ENCODE data around the gene PLXNA3.

PLXNA3 gene

GRCh38 chrX:154502098-154502497 lies 44.0 kb downstream of the PLXNA3 start:
- Histone ChIP-seq H2AFZ (no peak overlapping the region), H3K4me1 (no peaks in the 10 kb centered on the region), H3K36me3 (ENCODE audit: control insufficient read depth, insufficient read depth, low read length) (no peaks in the 10 kb centered on the region), H3K27ac (no peak overlapping the region), H3K9me3 (ENCODE audit: control insufficient read depth, low read length) (no peaks in the 10 kb centered on the region), H3K79me2 (no peaks in the 10 kb centered on the region), H3K27me3 (ENCODE audit: control insufficient read depth, insufficient read depth, low read length) (no peaks in the 10 kb centered on the region), H3K4me2 (ENCODE audit: low read length) (no peak overlapping the region), H3K4me3 (ENCODE audit: low read depth, low read length) (no peak overlapping the region), H3K9ac (no peak overlapping the region)
- TF ChIP-seq, protein P1, sequence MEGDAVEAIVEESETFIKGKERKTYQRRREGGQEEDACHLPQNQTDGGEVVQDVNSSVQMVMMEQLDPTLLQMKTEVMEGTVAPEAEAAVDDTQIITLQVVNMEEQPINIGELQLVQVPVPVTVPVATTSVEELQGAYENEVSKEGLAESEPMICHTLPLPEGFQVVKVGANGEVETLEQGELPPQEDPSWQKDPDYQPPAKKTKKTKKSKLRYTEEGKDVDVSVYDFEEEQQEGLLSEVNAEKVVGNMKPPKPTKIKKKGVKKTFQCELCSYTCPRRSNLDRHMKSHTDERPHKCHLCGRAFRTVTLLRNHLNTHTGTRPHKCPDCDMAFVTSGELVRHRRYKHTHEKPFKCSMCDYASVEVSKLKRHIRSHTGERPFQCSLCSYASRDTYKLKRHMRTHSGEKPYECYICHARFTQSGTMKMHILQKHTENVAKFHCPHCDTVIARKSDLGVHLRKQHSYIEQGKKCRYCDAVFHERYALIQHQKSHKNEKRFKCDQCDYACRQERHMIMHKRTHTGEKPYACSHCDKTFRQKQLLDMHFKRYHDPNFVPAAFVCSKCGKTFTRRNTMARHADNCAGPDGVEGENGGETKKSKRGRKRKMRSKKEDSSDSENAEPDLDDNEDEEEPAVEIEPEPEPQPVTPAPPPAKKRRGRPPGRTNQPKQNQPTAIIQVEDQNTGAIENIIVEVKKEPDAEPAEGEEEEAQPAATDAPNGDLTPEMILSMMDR (IDR thresholded peaks at IDR 0.05), result no peak

GRCh38 chrX:154502989-154503388 lies 44.9 kb downstream of the PLXNA3 start:
- H3K27ac ChIP-seq, result no peak overlapping the region
- H3K4me3 ChIP-seq (ENCODE audit: low read depth, low read length), result no peak overlapping the region
- no peak overlapping the region for H2AFZ ChIP-seq
- H3K4me2 ChIP-seq (ENCODE audit: low read length), result no peak overlapping the region
- no peaks in the 10 kb centered on the region for H3K27me3 ChIP-seq (ENCODE audit: control insufficient read depth, insufficient read depth, low read length)
- no peaks in the 10 kb centered on the region for H3K79me2 ChIP-seq
- H3K4me1 ChIP-seq, result no peaks in the 10 kb centered on the region
- TF ChIP-seq, protein P1 (IDR thresholded peaks at IDR 0.05), result no peak
- H3K36me3 ChIP-seq (ENCODE audit: control insufficient read depth, insufficient read depth, low read length), result no peaks in the 10 kb centered on the region
- H3K9me3 ChIP-seq (ENCODE audit: control insufficient read depth, low read length), result no peaks in the 10 kb centered on the region
- no peak overlapping the region for H3K9ac ChIP-seq

GRCh38 chrX:154505734-154506133 lies 47.7 kb downstream of the PLXNA3 start:
- Histone ChIP-seq H3K27me3 (ENCODE audit: control insufficient read depth, insufficient read depth, low read length) (no peaks in the 10 kb centered on the region), H3K4me1 (no peaks in the 10 kb centered on the region), H3K79me2 (no peaks in the 10 kb centered on the region), H3K36me3 (ENCODE audit: control insufficient read depth, insufficient read depth, low read length) (no peaks in the 10 kb centered on the region), H3K4me2 (ENCODE audit: low read length) (no peak overlapping the region), H3K9me3 (ENCODE audit: control insufficient read depth, low read length) (no peaks in the 10 kb centered on the region), H3K27ac (no peak overlapping the region), H2AFZ (no peak overlapping the region), H3K4me3 (ENCODE audit: low read depth, low read length) (no peak overlapping the region), H3K9ac (no peak overlapping the region)
- TF ChIP-seq, protein P1 (IDR thresholded peaks at IDR 0.05), result no peak

- Histone ChIP-seq H3K4me2 (ENCODE audit: low read length) (no peak overlapping the region), H3K9ac (no peak overlapping the region), H2AFZ (no peak overlapping the region), H3K4me1 (no peaks in the 10 kb centered on the region), H3K79me2 (no peaks in the 10 kb centered on the region), H3K27ac (no peak overlapping the region), H3K27me3 (ENCODE audit: control insufficient read depth, insufficient read depth, low read length) (no peaks in the 10 kb centered on the region), H3K36me3 (ENCODE audit: control insufficient read depth, insufficient read depth, low read length) (no peaks in the 10 kb centered on the region), H3K9me3 (ENCODE audit: control insufficient read depth, low read length) (no peaks in the 10 kb centered on the region), H3K4me3 (ENCODE audit: low read depth, low read length) (no peak overlapping the region)
- TF ChIP-seq, protein P1 (IDR thresholded peaks at IDR 0.05), result no peak
These were observed 48.6 kb downstream of the PLXNA3 start for GRCh38 chrX:154506483-154507332.
